ENCODE data around the gene PTPRK. TPM values are rescaled to one million over a fixed set of nuclear protein-coding genes. Genes with fewer than 3 reads are reported as not detected.

PTPRK gene
- total and polyA plus RNA-seq, 2 of the 13 experiments (the other 11 are each of a cell fraction or from before 2014, with no cell fraction given): 43.6 to 98.3 TPM

DNA sequence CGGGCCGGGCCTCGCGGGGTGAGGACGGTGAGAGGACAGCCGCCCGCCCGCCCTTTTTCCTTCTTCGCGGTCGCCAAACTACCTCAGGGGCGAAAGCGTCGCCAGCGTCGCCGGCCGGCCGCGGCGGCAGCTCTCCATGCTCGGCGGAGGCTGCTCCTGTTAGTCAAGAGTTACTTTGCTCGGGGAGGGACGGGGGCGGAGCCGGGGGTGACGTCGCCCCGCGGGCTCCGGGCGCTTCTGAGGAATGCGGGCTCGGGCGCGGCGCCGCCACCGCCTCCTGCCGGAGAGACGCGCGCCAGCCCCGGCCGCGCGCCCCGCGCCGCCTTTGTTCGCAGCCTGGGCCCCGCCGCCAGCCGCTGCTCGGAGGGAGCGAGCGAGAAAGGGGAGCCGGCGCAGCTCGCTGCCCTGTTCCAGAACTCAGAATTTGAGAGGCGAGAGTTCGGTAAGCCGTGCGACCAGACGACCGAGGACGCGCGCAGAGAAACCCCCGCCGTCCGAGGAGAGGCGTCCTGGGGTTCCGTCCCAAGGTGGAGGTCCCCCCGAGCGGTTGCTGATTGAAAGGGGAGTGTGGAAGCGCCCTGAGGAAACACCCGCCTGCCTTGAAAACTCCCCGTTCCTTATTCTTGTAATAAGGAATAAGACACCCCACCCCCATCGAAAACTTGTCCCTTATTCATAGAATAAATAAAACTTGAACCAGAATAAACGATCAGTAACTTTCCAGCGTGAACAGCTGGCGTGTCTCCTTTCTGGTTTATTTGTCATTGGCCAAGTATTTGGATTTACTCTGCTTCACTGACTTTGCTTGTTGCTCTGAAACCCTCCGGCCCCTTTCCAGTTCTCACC is at the start of gene PTPRK (continued):
- TF ChIP-seq PRMT3 (CRISPR knock-in tag; IDR thresholded peaks at IDR 0.05; ENCODE audit: borderline replicate concordance, low read depth) (0 out of 2 replicates have a peak, but pooled peaks have one; percentile 37), ZNF224 (CRISPR knock-in tag; IDR thresholded peaks at IDR 0.05) (no peak), ZNF781 (CRISPR knock-in tag; IDR thresholded peaks at IDR 0.05; ENCODE audit: borderline replicate concordance, not compliant biosample characterization) (no peak), ZBTB3 (CRISPR knock-in tag; IDR thresholded peaks at IDR 0.05; ENCODE audit: borderline replicate concordance, low read depth) (no peak), ZKSCAN1 (IDR thresholded peaks at IDR 0.05; ENCODE audit: low read length) (no peak), ZNF607 (CRISPR knock-in tag; IDR thresholded peaks at IDR 0.05; ENCODE audit: borderline replicate concordance) (no peak), HES4 (CRISPR knock-in tag; IDR thresholded peaks at IDR 0.05; ENCODE audit: borderline replicate concordance) (0 out of 2 replicates have a peak, but pooled peaks have one; percentile 8), SMAD1 (CRISPR knock-in tag; IDR thresholded peaks at IDR 0.05; ENCODE audit: borderline replicate concordance, low read depth) (no peak; the same call in 1 of the 2 replicates), SP2 (CRISPR knock-in tag; IDR thresholded peaks at IDR 0.05) (no peak), ZNF773 (CRISPR knock-in tag; IDR thresholded peaks at IDR 0.05; ENCODE audit: borderline replicate concordance) (no peak), PAX8 (CRISPR knock-in tag; IDR thresholded peaks at IDR 0.05; ENCODE audit: borderline replicate concordance) (0 out of 2 replicates have a peak, but pooled peaks have one; percentile 27), FOXJ3 (CRISPR knock-in tag; IDR thresholded peaks at IDR 0.05; ENCODE audit: borderline replicate concordance) (0 out of 2 replicates have a peak, but pooled peaks have one; percentile 26), NCOR1 (IDR thresholded peaks at IDR 0.05; ENCODE audit: borderline replicate concordance, low read length) (no peak), JUND (CRISPR knock-in tag; IDR thresholded peaks at IDR 0.05) (no peak; the same call in 1 of the 2 replicates), TCF7 (IDR thresholded peaks at IDR 0.05; ENCODE audit: low read depth) (peak; percentile 26; the same call in 1 of the 2 replicates), ATF1 (CRISPR knock-in tag; IDR thresholded peaks at IDR 0.05) (0 out of 2 replicates have a peak, but pooled peaks have one; percentile 48), ZNF674 (CRISPR knock-in tag; IDR thresholded peaks at IDR 0.05; ENCODE audit: low read depth) (0 out of 2 replicates have a peak, but pooled peaks have one; percentile 34)
- TF ChIP-seq, protein P1, sequence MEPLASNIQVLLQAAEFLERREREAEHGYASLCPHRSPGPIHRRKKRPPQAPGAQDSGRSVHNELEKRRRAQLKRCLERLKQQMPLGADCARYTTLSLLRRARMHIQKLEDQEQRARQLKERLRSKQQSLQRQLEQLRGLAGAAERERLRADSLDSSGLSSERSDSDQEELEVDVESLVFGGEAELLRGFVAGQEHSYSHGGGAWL (CRISPR knock-in tag; IDR thresholded peaks at IDR 0.05): peak; percentile 92
- TF ChIP-seq, protein P2, sequence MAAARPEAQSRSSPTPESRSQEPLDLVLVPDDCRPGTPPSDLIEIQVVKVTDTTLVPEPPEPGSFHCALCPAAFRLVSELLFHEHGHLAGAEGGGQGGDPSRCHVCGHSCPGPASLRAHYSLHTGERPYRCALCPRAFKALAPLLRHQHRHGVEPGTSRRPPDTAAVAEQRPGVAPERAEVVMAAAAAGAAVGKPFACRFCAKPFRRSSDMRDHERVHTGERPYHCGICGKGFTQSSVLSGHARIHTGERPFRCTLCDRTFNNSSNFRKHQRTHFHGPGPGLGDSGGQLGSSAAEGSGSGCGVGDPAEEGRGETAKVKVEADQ (CRISPR knock-in tag; IDR thresholded peaks at IDR 0.05; ENCODE audit: borderline replicate concordance): no peak
- TF ChIP-seq, protein P3, sequence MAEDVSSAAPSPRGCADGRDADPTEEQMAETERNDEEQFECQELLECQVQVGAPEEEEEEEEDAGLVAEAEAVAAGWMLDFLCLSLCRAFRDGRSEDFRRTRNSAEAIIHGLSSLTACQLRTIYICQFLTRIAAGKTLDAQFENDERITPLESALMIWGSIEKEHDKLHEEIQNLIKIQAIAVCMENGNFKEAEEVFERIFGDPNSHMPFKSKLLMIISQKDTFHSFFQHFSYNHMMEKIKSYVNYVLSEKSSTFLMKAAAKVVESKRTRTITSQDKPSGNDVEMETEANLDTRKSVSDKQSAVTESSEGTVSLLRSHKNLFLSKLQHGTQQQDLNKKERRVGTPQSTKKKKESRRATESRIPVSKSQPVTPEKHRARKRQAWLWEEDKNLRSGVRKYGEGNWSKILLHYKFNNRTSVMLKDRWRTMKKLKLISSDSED (CRISPR knock-in tag; IDR thresholded peaks at IDR 0.05): no peak
- TF ChIP-seq, protein P4, sequence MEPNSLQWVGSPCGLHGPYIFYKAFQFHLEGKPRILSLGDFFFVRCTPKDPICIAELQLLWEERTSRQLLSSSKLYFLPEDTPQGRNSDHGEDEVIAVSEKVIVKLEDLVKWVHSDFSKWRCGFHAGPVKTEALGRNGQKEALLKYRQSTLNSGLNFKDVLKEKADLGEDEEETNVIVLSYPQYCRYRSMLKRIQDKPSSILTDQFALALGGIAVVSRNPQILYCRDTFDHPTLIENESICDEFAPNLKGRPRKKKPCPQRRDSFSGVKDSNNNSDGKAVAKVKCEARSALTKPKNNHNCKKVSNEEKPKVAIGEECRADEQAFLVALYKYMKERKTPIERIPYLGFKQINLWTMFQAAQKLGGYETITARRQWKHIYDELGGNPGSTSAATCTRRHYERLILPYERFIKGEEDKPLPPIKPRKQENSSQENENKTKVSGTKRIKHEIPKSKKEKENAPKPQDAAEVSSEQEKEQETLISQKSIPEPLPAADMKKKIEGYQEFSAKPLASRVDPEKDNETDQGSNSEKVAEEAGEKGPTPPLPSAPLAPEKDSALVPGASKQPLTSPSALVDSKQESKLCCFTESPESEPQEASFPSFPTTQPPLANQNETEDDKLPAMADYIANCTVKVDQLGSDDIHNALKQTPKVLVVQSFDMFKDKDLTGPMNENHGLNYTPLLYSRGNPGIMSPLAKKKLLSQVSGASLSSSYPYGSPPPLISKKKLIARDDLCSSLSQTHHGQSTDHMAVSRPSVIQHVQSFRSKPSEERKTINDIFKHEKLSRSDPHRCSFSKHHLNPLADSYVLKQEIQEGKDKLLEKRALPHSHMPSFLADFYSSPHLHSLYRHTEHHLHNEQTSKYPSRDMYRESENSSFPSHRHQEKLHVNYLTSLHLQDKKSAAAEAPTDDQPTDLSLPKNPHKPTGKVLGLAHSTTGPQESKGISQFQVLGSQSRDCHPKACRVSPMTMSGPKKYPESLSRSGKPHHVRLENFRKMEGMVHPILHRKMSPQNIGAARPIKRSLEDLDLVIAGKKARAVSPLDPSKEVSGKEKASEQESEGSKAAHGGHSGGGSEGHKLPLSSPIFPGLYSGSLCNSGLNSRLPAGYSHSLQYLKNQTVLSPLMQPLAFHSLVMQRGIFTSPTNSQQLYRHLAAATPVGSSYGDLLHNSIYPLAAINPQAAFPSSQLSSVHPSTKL (CRISPR knock-in tag; IDR thresholded peaks at IDR 0.05): peak; percentile 53; the same call in 1 of the 2 replicates

Measured in HepG2 (cell line).